Heart right ventricle (tissue), 16 donors: ENCODE results near the gene HOMER1. TPM values are rescaled to one million over a fixed set of nuclear protein-coding genes. Genes with fewer than 3 reads are reported as not detected.
A peak's percentile ranks its signal among the peaks of the same experiment; 100 is the strongest.
"Not testable (repeated sequence)": the region's sequence is repeated elsewhere in the genome, so short reads cannot be mapped to it uniquely, and the experiment has no call there.

ENCODE experiments used
- ATAC-seq, 8 donors: fragments of 200-7000 bp; cut with Tn5 transposase; one replicate each; pipeline ENCODE4 v1.9.1; 2020; ENCODE audit warnings: mild to moderate bottlenecking in 8 of 8, moderate library complexity in 8 of 8, moderate number of reproducible peaks in 1 of 8
- DNase-seq, 2 donors: peaks; one replicate each; pipeline ENCODE4 v3.0.0-alpha.2; 2020
- H3K27ac ChIP-seq, 10 donors: fragments of 200-600 bp; sonication (generic) in 2 of 10; one replicate each; pipeline versions ENCODE4 v1.5.0 to v1.8.0; 2020 to 2022; ENCODE audit warnings: mild to moderate bottlenecking in 3 of 10
- H3K27me3 ChIP-seq, 7 donors: fragments of 200-600 bp; one replicate each; pipeline ENCODE4 v1.8.0; 2021 to 2022; ENCODE audit warnings: mild to moderate bottlenecking in 2 of 7
- H3K36me3 ChIP-seq, 9 donors: fragments of 200-600 bp; sonication (generic) in 1 of 9; one replicate each; pipeline versions ENCODE4 v1.5.0 to v1.8.0; 2020 to 2022; ENCODE audit warnings: mild to moderate bottlenecking in 2 of 9
- H3K4me1 ChIP-seq, 9 donors: fragments of 200-600 bp; sonication (generic) in 1 of 9; one replicate each; pipeline versions ENCODE4 v1.5.0 to v1.8.0; 2020 to 2022; ENCODE audit warnings: mild to moderate bottlenecking in 4 of 9
- H3K4me3 ChIP-seq, 10 donors: fragments of 200-600 bp; sonication (generic) in 2 of 10; one replicate each; pipeline versions ENCODE4 v1.5.0 to v1.8.0; 2020 to 2022; ENCODE audit warnings: mild to moderate bottlenecking in 7 of 10, moderate library complexity in 2 of 10
- H3K9me3 ChIP-seq, 11 donors: fragments of 200-600 bp in 10 of 11; sonication (generic) in 2 of 11; one replicate each; pipeline versions ENCODE4 v1.5.0 to v1.8.0; 2013 to 2022; ENCODE audit warnings: mild to moderate bottlenecking in 2 of 11, control low read depth in 1 of 11, moderate library complexity in 1 of 11
- WGBS, 2 donors: extraction: QIAGEN DNeasy Blood & Tissue Kit; methylation state at CpG; one replicate each; pipeline ENCODE4 v1.1.7; 2013; ENCODE audit warnings: inconsistent platforms in 1 of 2; 5-methylcytosine and 5-hydroxymethylcytosine counted together
- intact Hi-C, 10 donors: fragments of 100-400 bp; cut with DNase I; formaldehyde crosslinking; loops; one replicate each; pipeline versions ENCODE4 v1.11.1 to v1.14.2; 2022
- polyA plus RNA-seq, 2 donors: library from polyadenylated mRNA; stranded (reverse); fragments of 200-250 nt; gene quantifications; one replicate each; pipeline ENCODE4 v1.2.3, GENCODE V29; 2013
- total RNA-seq, 10 donors: library from RNA; stranded (reverse); fragmentation: NEBNext Ultra II Directional in 3 of 10; extraction: Animal tissue kit (Norgen Biotek cat#: 25700) in 3 of 10; gene quantifications; one replicate each; pipeline versions ENCODE4 v1.2.1 to v1.2.4, GENCODE V29; 2021 to 2023
- TF ChIP-seq, protein P1 (sequence below), 9 donors: fragments of 200-600 bp; sonication (generic) in 2 of 9; IDR thresholded peaks; one replicate each; pipeline versions ENCODE4 v1.5.0 to v1.8.0; 2021 to 2022; ENCODE audit warnings: antibody characterized with exemption in 9 of 9, mild to moderate bottlenecking in 5 of 9, moderate library complexity in 1 of 9
- donor health status: Arrhythmogenic right ventricular cardiomyopathy.
- donor health status: ischemic (EF 13 %, LVEDD 7.1; RV severe dilation, severe dysfunction).
- donor health status: healthy with polysubstance abuse.
- donor health status: DM: no; HTN: yes; CAD: no.
- donor health status: DM: no; HTN: no; CAD: no.
- donor health status: ischemic (EF 25% LVEDD 6.9; RV normal size, moderate dysfunction).
- donor health status: ischemic (EF 25% LVEDD 5.7; RV mildly dilated, moderate dysfunction).
- donor health status: healthy.
- donor health status: DM: yes; HTN: yes; CAD: no.
- donor health status: Ischemic cardiomyopathy.
- donor health status: ischemic (EF 35%, LVEDD 5.7; RV mildly dilated, moderate dysfunction).
- donor health status: nonischemic (EF 11% LVEDD 7.7; RV severe dilation, severe dysfunction).
- donor health status: DM: yes; HTN: yes; CAD: no.
- donor health status: PGD.
- donor health status: ischemic (EF 29% LVEDD 5.4; RV normal size, mild dysfunction).
- donor health status: nonischemic (EF 23%, LVEDD 6.1; RV moderate dilation, normal function).

HOMER1 gene
- total and polyA plus RNA-seq, 12 donors = 4.7 to 109 (median 61.0) TPM

GRCh38 chr5:79517601-79518000, 3.7 kb upstream of the HOMER1 start:
- Histone ChIP-seq H3K9me3 (no peaks in the 10 kb centered on the region), H3K4me1 (peaks cover 0 to 19% (median 9%) of the 10 kb centered on the region in 9 donors), H3K27me3 (peaks cover 0 to 12% (median 5%) of the 10 kb centered on the region in 7 donors), H3K36me3 (no peaks in the 10 kb centered on the region), H3K27ac (no peak overlapping the region), H3K4me3 (no peak overlapping the region)
- DNase-seq (no peak), ATAC-seq (no peak)
- intact Hi-C loops = loop anchor here in 3 of 10 donors (5.0 to 10.0 kb wide), 3 partner anchors 280 to 737 kb away; partner anchors contain the start of genes JMY (in 2 of the 3) and SERINC5 (in 1 of the 3)
- TF ChIP-seq, protein P1, sequence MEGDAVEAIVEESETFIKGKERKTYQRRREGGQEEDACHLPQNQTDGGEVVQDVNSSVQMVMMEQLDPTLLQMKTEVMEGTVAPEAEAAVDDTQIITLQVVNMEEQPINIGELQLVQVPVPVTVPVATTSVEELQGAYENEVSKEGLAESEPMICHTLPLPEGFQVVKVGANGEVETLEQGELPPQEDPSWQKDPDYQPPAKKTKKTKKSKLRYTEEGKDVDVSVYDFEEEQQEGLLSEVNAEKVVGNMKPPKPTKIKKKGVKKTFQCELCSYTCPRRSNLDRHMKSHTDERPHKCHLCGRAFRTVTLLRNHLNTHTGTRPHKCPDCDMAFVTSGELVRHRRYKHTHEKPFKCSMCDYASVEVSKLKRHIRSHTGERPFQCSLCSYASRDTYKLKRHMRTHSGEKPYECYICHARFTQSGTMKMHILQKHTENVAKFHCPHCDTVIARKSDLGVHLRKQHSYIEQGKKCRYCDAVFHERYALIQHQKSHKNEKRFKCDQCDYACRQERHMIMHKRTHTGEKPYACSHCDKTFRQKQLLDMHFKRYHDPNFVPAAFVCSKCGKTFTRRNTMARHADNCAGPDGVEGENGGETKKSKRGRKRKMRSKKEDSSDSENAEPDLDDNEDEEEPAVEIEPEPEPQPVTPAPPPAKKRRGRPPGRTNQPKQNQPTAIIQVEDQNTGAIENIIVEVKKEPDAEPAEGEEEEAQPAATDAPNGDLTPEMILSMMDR (IDR thresholded peaks at IDR 0.05) = no peak
- 83 to 86% methylated on average over 3 of the region's 3 CpGs for WGBS, 2 donors

DNA sequence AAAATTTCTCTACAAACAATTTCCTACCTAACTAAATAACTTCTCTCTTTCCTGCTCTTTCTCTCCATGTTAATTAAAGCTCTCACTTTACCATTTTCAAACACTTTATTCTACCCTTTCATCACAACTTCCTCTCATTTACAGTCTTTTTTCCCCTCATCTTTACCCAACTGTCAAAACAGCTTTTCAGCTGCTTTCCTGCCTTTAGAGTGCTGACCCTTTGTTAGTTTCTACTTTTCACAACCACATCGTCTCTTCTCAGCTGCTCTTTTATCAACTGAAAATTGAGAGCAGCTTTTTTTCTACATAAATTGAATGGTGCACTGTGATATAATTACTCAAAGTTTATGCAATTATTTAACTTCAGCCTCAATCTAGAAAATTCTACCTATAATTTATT, 3.1 kb upstream of the HOMER1 start:
- no peak for DNase-seq
- Histone ChIP-seq H3K36me3 (no peaks in the 10 kb centered on the region), H3K27me3 (peaks cover 0 to 18% (median 11%) of the 10 kb centered on the region in 7 donors), H3K4me3 (no peak overlapping the region), H3K27ac (no peak overlapping the region), H3K4me1 (peaks cover 0 to 25% (median 10%) of the 10 kb centered on the region in 9 donors), H3K9me3 (no peaks in the 10 kb centered on the region)
- intact Hi-C loops = loop anchor here in 3 of 10 donors (5.0 to 10.0 kb wide), 3 partner anchors 280 to 738 kb away; partner anchors contain the start of genes JMY (in 2 of the 3) and SERINC5 (in 1 of the 3)
- TF ChIP-seq, protein P1 (IDR thresholded peaks at IDR 0.05) = no peak
- 50 to 74% methylated on average over 1 of the region's 1 CpG for WGBS, 2 donors
- no peak for ATAC-seq

DNA sequence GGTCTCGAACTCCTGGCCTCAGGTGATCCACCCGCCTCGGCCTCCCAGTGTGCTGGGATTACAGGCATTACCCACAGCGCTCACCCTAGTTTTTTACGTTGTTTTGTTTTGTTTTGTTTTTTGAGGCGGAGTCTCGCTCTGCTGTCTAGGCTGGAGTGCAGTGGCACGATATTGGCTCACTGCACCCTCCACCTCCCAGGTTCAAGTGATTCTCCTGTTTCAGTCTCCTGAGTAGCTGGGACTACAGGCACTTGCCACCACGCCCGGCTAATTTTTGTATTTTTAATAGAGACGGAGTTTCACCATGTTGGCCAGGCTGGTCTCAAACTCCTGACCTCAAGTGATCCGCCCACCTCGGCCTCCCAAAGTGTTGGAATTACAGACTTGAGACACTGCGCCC, 2.4 kb upstream of the HOMER1 start:
- intact Hi-C loops = loop anchor here in 3 of 10 donors (5.0 to 10.0 kb wide), 3 partner anchors 279 to 738 kb away; partner anchors contain the start of genes JMY (in 2 of the 3) and SERINC5 (in 1 of the 3)
- 95 to 97% methylated on average over 14 of the region's 14 CpGs for WGBS, 2 donors

GRCh38 chr5:79514391-79515105, 614 bp upstream of the HOMER1 start:
- intact Hi-C loops = loop anchor here in 6 of 10 donors (2.0 to 10.0 kb wide), 6 partner anchors 42 to 740 kb away; partner anchors contain the start of genes JMY (in 2 of the 6) and SERINC5 (in 1 of the 6)
- Histone ChIP-seq H3K27ac (peak overlapping the region; percentile 65 to 99 (median 94)), H3K36me3 (no peaks in the 10 kb centered on the region), H3K4me3 (peak overlapping the region; percentile 57 to 92 (median 81)), H3K9me3 (no peaks in the 10 kb centered on the region), H3K27me3 (peaks cover 0 to 41% (median 22%) of the 10 kb centered on the region in 7 donors), H3K4me1 (peaks cover 0 to 30% (median 10%) of the 10 kb centered on the region in 9 donors)
- peak; percentile 89 to 91 for DNase-seq
- TF ChIP-seq, protein P1 (IDR thresholded peaks at IDR 0.05) = no peak
- ATAC-seq = peak; percentile 86 to 92 (median 90)
- WGBS, 2 donors = 2 to 3% methylated on average over 33 to 38 of the region's 38 CpGs

More for the DNA sequence above, 2.4 kb upstream of the HOMER1 start:
- not testable (repeated sequence) for H3K36me3 ChIP-seq, ATAC-seq, H3K4me3 ChIP-seq, DNase-seq, H3K9me3 ChIP-seq, H3K27ac ChIP-seq
- H3K4me1 ChIP-seq = peaks cover 0 to 30% (median 10%) of the 10 kb centered on the region in 9 donors
- peaks cover 0 to 25% (median 15%) of the 10 kb centered on the region in 7 donors for H3K27me3 ChIP-seq
